Measurements from ENCODE around the gene MFRP. TPM values are rescaled to one million over a fixed set of nuclear protein-coding genes. Genes with fewer than 3 reads are reported as not detected.

The MFRP gene
- total and polyA plus RNA-seq, 8 donors: not detected

- no peak overlapping the region for H3K27ac ChIP-seq
- TF ChIP-seq, protein P1, sequence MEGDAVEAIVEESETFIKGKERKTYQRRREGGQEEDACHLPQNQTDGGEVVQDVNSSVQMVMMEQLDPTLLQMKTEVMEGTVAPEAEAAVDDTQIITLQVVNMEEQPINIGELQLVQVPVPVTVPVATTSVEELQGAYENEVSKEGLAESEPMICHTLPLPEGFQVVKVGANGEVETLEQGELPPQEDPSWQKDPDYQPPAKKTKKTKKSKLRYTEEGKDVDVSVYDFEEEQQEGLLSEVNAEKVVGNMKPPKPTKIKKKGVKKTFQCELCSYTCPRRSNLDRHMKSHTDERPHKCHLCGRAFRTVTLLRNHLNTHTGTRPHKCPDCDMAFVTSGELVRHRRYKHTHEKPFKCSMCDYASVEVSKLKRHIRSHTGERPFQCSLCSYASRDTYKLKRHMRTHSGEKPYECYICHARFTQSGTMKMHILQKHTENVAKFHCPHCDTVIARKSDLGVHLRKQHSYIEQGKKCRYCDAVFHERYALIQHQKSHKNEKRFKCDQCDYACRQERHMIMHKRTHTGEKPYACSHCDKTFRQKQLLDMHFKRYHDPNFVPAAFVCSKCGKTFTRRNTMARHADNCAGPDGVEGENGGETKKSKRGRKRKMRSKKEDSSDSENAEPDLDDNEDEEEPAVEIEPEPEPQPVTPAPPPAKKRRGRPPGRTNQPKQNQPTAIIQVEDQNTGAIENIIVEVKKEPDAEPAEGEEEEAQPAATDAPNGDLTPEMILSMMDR (IDR thresholded peaks at IDR 0.05): no peak
- intact Hi-C loops (cut with DNase I): no loop called here
Measured at GRCh38 chr11:119309411-119309810, 37.1 kb downstream of the MFRP start.

DNA sequence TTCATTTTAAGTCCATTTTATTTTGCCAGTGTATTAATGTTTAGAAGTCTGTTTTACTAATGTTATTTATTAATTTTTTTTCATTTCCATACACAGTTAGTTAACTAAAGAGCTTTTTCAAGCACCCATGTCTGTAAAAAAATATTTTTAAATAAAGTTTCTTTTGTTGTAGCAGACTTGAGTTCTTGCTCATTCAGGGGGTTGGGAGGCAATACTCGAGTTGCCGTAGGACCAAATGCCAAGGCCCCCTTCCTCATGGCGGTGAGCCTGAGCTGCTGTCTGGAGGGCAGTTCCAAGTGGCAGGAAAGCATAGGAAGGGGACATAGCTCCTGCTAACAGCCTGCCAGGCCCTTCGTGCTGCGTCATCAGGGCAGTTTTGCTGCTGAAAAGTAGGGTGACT, 38.5 kb downstream of the MFRP start:
- H3K27ac ChIP-seq: no peak overlapping the region
- no peaks in the 10 kb centered on the region for H3K4me1 ChIP-seq
- H3K4me3 ChIP-seq: no peak overlapping the region
- peaks cover 0 to 5% (median 0%) of the 10 kb centered on the region in 3 donors for H3K36me3 ChIP-seq
- intact Hi-C loops (cut with DNase I): no loop called here
- WGBS, 2 donors: 84 to 85% methylated on average over 5 of the region's 5 CpGs
- ATAC-seq (no peak), DNase-seq (no peak), FAIRE-seq (no peak)
- TF ChIP-seq, protein P1 (IDR thresholded peaks at IDR 0.05): no peak
- H3K9me3 ChIP-seq: no peaks in the 10 kb centered on the region
- no peaks in the 10 kb centered on the region for H3K27me3 ChIP-seq

More at GRCh38 chr11:119309411-119309810, 37.1 kb downstream of the MFRP start:
- H3K9me3 ChIP-seq: no peaks in the 10 kb centered on the region
- no peak overlapping the region for H3K4me3 ChIP-seq
- ATAC-seq (no peak), DNase-seq (no peak), FAIRE-seq (no peak)
- H3K4me1 ChIP-seq: no peaks in the 10 kb centered on the region
- H3K36me3 ChIP-seq: no peaks in the 10 kb centered on the region
- 86 to 89% methylated on average over 11 of the region's 11 CpGs for WGBS, 2 donors
- H3K27me3 ChIP-seq: no peaks in the 10 kb centered on the region

- no peak for ATAC-seq
- WGBS, 2 donors: 64 to 89% methylated on average over 1 of the region's 1 CpG
- no peaks in the 10 kb centered on the region for H3K9me3 ChIP-seq
Measured at GRCh38 chr11:119307219-119307618, 39.3 kb downstream of the MFRP start.

GRCh38 chr11:119306373-119306890, 40.1 kb downstream of the MFRP start:
- FAIRE-seq (no peak), DNase-seq (no peak), ATAC-seq (peak in 2 of 4 donors; percentile 31 to 54)
- Histone ChIP-seq H3K4me1 (no peaks in the 10 kb centered on the region), H3K36me3 (peaks cover 0 to 5% (median 0%) of the 10 kb centered on the region in 3 donors), H3K4me3 (no peak overlapping the region), H3K27ac (no peak overlapping the region), H3K9me3 (no peaks in the 10 kb centered on the region), H3K27me3 (no peaks in the 10 kb centered on the region)
- TF ChIP-seq, protein P1 (IDR thresholded peaks at IDR 0.05): no peak
- intact Hi-C loops (cut with DNase I): no loop called here
- 77 to 81% methylated on average over 5 of the region's 5 CpGs for WGBS, 2 donors

More at GRCh38 chr11:119307219-119307618, 39.3 kb downstream of the MFRP start:
- no peak overlapping the region for H3K27ac ChIP-seq
- H3K36me3 ChIP-seq: peaks cover 0 to 5% (median 0%) of the 10 kb centered on the region in 3 donors
- intact Hi-C loops (cut with DNase I): no loop called here
- TF ChIP-seq, protein P1 (IDR thresholded peaks at IDR 0.05): no peak
- H3K4me3 ChIP-seq: no peak overlapping the region
- FAIRE-seq (no peak), DNase-seq (no peak)
- H3K4me1 ChIP-seq: no peaks in the 10 kb centered on the region
- no peaks in the 10 kb centered on the region for H3K27me3 ChIP-seq

DNA sequence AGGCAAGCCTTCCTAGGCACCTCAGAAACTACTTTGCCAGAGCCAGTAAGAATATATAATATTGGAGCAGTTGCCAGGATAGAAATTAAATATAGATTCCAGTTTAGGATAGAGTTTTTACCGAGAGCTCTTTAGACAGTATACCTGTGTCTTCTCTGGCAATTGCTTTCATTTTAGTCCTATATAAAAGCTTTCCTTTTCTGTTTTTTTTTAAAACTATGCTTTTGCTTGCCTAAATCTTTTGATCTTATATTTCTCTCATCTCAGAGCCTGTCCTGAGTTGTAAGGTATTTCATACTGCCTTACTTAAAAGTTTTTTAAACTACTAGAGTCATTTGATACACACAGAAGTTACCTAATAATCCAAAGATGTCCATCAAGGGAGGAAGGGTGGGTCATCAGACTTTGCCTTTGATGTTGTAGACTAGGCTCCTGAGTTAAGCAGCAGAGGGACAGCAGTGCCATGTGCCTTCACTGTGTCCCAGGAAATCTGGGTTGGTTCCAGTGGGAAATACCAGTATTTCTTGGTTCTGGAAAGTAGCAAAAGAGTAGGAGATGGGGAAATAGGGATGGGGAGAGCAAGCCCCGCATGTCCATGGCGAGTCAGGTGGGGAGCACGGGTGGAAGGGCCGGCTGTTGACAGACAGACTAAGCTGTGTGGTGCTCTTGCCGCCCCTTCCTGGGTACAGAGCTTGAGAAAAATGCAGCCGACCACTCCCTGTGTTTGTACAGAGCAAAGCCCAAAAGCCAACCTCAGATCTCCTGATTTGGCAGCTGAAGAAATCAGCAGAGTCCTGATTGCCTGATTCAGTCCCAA, 40.7 kb downstream of the MFRP start:
- Histone ChIP-seq H3K27ac (no peak overlapping the region), H3K36me3 (peaks cover 0 to 5% (median 0%) of the 10 kb centered on the region in 3 donors), H3K9me3 (no peaks in the 10 kb centered on the region), H3K4me3 (no peak overlapping the region), H3K27me3 (no peaks in the 10 kb centered on the region), H3K4me1 (no peaks in the 10 kb centered on the region)
- 91 to 98% methylated on average over 7 of the region's 7 CpGs for WGBS, 2 donors
- intact Hi-C loops (cut with DNase I): no loop called here
- FAIRE-seq (no peak), DNase-seq (no peak), ATAC-seq (peak in 1 of 4 donors; percentile 12)
- TF ChIP-seq, protein P1 (IDR thresholded peaks at IDR 0.05): no peak
